Endothelial cell of umbilical vein (primary cell): ENCODE results near the gene CBLN3. TPM values are rescaled to one million over a fixed set of nuclear protein-coding genes. Genes with fewer than 3 reads are reported as not detected.

Experiments used
- BruUV-seq: library from RNA; stranded (reverse); fragments of 400-500 nt; replicated peaks from 2 replicates; lab custom pipeline; 2021; lab: Mats Ljungman, UMichigan
- CTCF ChIA-PET: fragments of 300-600, 350-600 bp; sonication (Branson Sonifier 250); formaldehyde crosslinking; loops from one replicate; lab custom pipeline; 2021; ENCODE audit warnings: antibody characterized with exemption, inconsistent platforms; lab: Charles Lee
- POLR2A ChIA-PET: fragments of 300-600, 350-600 bp; sonication (Branson Sonifier 250); formaldehyde crosslinking; loops from one replicate; lab custom pipeline; 2021; ENCODE audit warnings: antibody characterized with exemption, inconsistent platforms; lab: Charles Lee
- DNase-seq: peaks from one replicate; pipeline ENCODE4 v3.0.0-alpha.2; 2011; ENCODE audit warnings: low read depth, low spot score
- FAIRE-seq: peaks from 2 replicates; lab custom pipeline; 2011; peaks lifted over from hg19 to GRCh38; lab: Jason Lieb, UNC
- H2AFZ ChIP-seq: 2 replicates; pipeline ENCODE4 v1.6.0; 2012; ENCODE audit warnings: low read depth, low read length, control low read depth, inconsistent platforms
- H3K27ac ChIP-seq: 2 replicates; pipeline ENCODE4 v1.5.1; 2011; ENCODE audit warnings: low read depth, mild to moderate bottlenecking, control low read depth, low read length, moderate library complexity; ENCODE audit not compliant: insufficient read depth
- H3K27me3 ChIP-seq, 2 experiments: 2 replicates each; pipeline versions ENCODE4 v1.6.0 to v1.6.1; 2011; ENCODE audit warnings: low read length in 2 of 2, mixed read lengths in 1 of 2; ENCODE audit not compliant: control insufficient read depth in 2 of 2, insufficient read depth in 2 of 2
- H3K36me3 ChIP-seq, 2 experiments: 2 replicates in 1 of 2; 3 replicates in 1 of 2; pipeline ENCODE4 v1.5.1; 2011; ENCODE audit warnings: low read length in 2 of 2, mild to moderate bottlenecking in 1 of 2, moderate library complexity in 1 of 2; ENCODE audit not compliant: control insufficient read depth in 2 of 2, insufficient read depth in 2 of 2; ENCODE audit errors: extremely low read depth in 1 of 2
- H3K4me1 ChIP-seq: 3 replicates; pipeline ENCODE4 v1.5.1; 2011; ENCODE audit warnings: mild to moderate bottlenecking, low read length; ENCODE audit not compliant: control insufficient read depth, insufficient read depth; ENCODE audit errors: extremely low read depth
- H3K4me2 ChIP-seq: 2 replicates; pipeline ENCODE4 v1.6.1; 2011; ENCODE audit warnings: low read length, control low read depth, mixed read lengths; ENCODE audit not compliant: insufficient read depth
- H3K4me3 ChIP-seq, 3 experiments: fragments of 200-600 bp in 1 of 3; sonication (generic), shearing (Covaris generic) in 1 of 3; replicated peaks in 1 of 3; 2 replicates each; pipeline ENCODE4 v1.5.1; 2011 to 2016; ENCODE audit warnings: control low read depth in 3 of 3, low read length in 3 of 3, mild to moderate bottlenecking in 2 of 3, inconsistent platforms in 1 of 3, low read depth in 1 of 3, moderate library complexity in 1 of 3; ENCODE audit not compliant: insufficient read depth in 1 of 3
- H3K79me2 ChIP-seq: 2 replicates; pipeline ENCODE4 v1.6.0; 2012; ENCODE audit warnings: low read length, inconsistent platforms; ENCODE audit not compliant: control insufficient read depth, insufficient read depth
- H3K9ac ChIP-seq: replicated peaks from 2 replicates; pipeline ENCODE3; 2011; ENCODE audit warnings: low read length, control low read depth; ENCODE audit not compliant: insufficient read depth; ENCODE audit errors: extremely low read depth
- H3K9me1 ChIP-seq: replicated peaks from 3 replicates; pipeline ENCODE4 v1.6.0; 2011; ENCODE audit warnings: mild to moderate bottlenecking, low read length; ENCODE audit not compliant: control insufficient read depth, insufficient read depth; ENCODE audit errors: extremely low read depth
- H3K9me3 ChIP-seq: replicated peaks from 2 replicates; pipeline ENCODE4 v1.5.1; 2012; ENCODE audit warnings: low read length, inconsistent platforms; ENCODE audit not compliant: control insufficient read depth, insufficient read depth
- H4K20me1 ChIP-seq: replicated peaks from 2 replicates; pipeline ENCODE3; 2011; ENCODE audit warnings: mild to moderate bottlenecking, low read length; ENCODE audit not compliant: control insufficient read depth, insufficient read depth; ENCODE audit errors: extremely low read depth
- CTCF ChIP-seq, 2 donors: IDR thresholded peaks; 1 replicate in 1 of 2; 2 replicates in 1 of 2; pipeline ENCODE4 v1.5.1; 2011; ENCODE audit warnings: low read length in 2 of 2, mild to moderate bottlenecking in 2 of 2, moderate library complexity in 2 of 2, control low read depth in 1 of 2, inconsistent platforms in 1 of 2, low read depth in 1 of 2; ENCODE audit not compliant: insufficient read depth in 1 of 2; ENCODE audit errors: extremely low read depth in 1 of 2
- POLR2AphosphoS5 ChIP-seq: IDR thresholded peaks from 2 replicates; pipeline ENCODE4 v1.6.1; 2012; ENCODE audit warnings: low read depth, mild to moderate bottlenecking, control low read depth, low read length, moderate library complexity; ENCODE audit not compliant: insufficient read depth
- dilution Hi-C: fragments of 300-500 bp; cut with MboI; formaldehyde crosslinking; loops from one replicate; pipeline ENCODE4 v1.15.0; 2019; ENCODE audit warnings: low sequenced_read_pairs; ENCODE audit not compliant: extremely low pct_ligation_motif_present
- intact Hi-C: fragments of 100-400 bp; cut with micrococcal nuclease; formaldehyde crosslinking; loops from one replicate; pipeline ENCODE4 v1.10.0; 2022
- polyA plus RNA-seq, 4 experiments: library from polyadenylated mRNA; depleted of rRNA in 3 of 4; stranded (reverse) in 3 of 4; unstranded in 1 of 4; fragments of >200 nt; gene quantifications; 2 replicates each; pipeline versions ENCODE4 v1.2.1 to v1.2.3, GENCODE V29; 2011 to 2012; ENCODE audit warnings: missing spikeins in 1 of 4
- total RNA-seq: library from RNA; stranded (reverse); gene quantifications from 2 replicates; pipeline ENCODE4 v1.2.3, GENCODE V29; 2021

The CBLN3 gene
- total and polyA plus RNA-seq, 2 donors (not counting 3 experiments of a cell fraction or from before 2014, with no cell fraction given): 7.9 to 8.6 TPM

GRCh38 chr14:24392325-24393091 is 37.0 kb downstream of the CBLN3 start:
- CTCF ChIA-PET: interaction anchor here (1.0 to 3.0 kb wide), 5 partner anchors 26 to 59 kb away, joined by 3 to 17 read pairs (median 5); no protein-coding TSS in a partner anchor
- H4K20me1 ChIP-seq: no peaks in the 10 kb centered on the region
- BruUV-seq: TSS peak; percentile 79
- H3K4me3 ChIP-seq: peak overlapping the region in 1 of 3 experiments; percentile 19
- peak overlapping the region; percentile 48 for H3K27ac ChIP-seq
- TF ChIP-seq CTCF (IDR thresholded peaks at IDR 0.05; ENCODE audit: extremely low read depth in 1 of 2, insufficient read depth in 1 of 2, low read depth in 1 of 2, low read length in 2 of 2) (peak in 1 of 2 donors; percentile 12), POLR2AphosphoS5 (no peak)
- H3K36me3 ChIP-seq: no peaks in the 10 kb centered on the region
- no peaks in the 10 kb centered on the region for H3K9me1 ChIP-seq
- dilution Hi-C loops (no loop called here), intact Hi-C loops (loop anchor here (1.0 kb wide), 2 partner anchors 26 to 39 kb away; no protein-coding TSS in a partner anchor)
- peak overlapping the region; percentile 31 for H2AFZ ChIP-seq
- H3K27me3 ChIP-seq: peaks cover 0 to 3% of the 10 kb centered on the region in 2 experiments
- H3K79me2 ChIP-seq: no peaks in the 10 kb centered on the region
- POLR2A ChIA-PET: interaction anchor here (1.0 kb wide), 1 partner anchor 31 kb away, joined by 3 read pairs; no protein-coding TSS in a partner anchor
- peaks cover 23% of the 10 kb centered on the region for H3K4me1 ChIP-seq
- peak; percentile 70 for DNase-seq
- H3K4me2 ChIP-seq: peak overlapping the region; percentile 70
- FAIRE-seq: peak; percentile 75
- H3K9ac ChIP-seq: peak overlapping the region; percentile 42
- H3K9me3 ChIP-seq: no peaks in the 10 kb centered on the region
